ENCODE measurements around the gene SUCLA2. TPM values are rescaled to one million over a fixed set of nuclear protein-coding genes. Genes with fewer than 3 reads are reported as not detected.

The SUCLA2 gene
- total and polyA plus RNA-seq, 2 experiments from 2014 or later = 48.6 to 69.8 TPM

- no peaks in the 10 kb centered on the region for H3K9me2 ChIP-seq (ENCODE audit: insufficient read depth)
- 45 to 50% methylated on average over 2 of the region's 2 CpGs for WGBS, 2 experiments (ENCODE audit: low coverage in 1 of 2, low lambda C conversion rate in 2 of 2, missing lambda C conversion rate in 2 of 2)
- in situ Hi-C loops (cut with MboI) = no loop called here
- no peak for TF ChIP-seq EZH2 (IDR thresholded peaks at IDR 0.05; ENCODE audit: insufficient read depth, poor library complexity, severe bottlenecking)
- DNase-seq = no peak
- H4K20me1 ChIP-seq (ENCODE audit: insufficient read depth) = no peaks in the 10 kb centered on the region
- H3K27ac ChIP-seq = no peak overlapping the region
- peaks cover 6% of the 10 kb centered on the region; the same call in 1 of the 2 replicates for H3K79me2 ChIP-seq (ENCODE audit: insufficient read depth)
- H3K4me3 ChIP-seq = no peak overlapping the region
- H2AFZ ChIP-seq = no peak overlapping the region
- no peaks in the 10 kb centered on the region for H3K4me1 ChIP-seq (ENCODE audit: insufficient read depth)
- no peak overlapping the region for H3K4me2 ChIP-seq (ENCODE audit: unreplicated experiment)
- H3K9me3 ChIP-seq (ENCODE audit: low read depth) = no peaks in the 10 kb centered on the region
- H3K9ac ChIP-seq = no peak overlapping the region
- no peaks in the 10 kb centered on the region for H3F3A ChIP-seq (ENCODE audit: insufficient read depth)
- H3K36me3 ChIP-seq (ENCODE audit: low read depth) = no peaks in the 10 kb centered on the region; the same call in 1 of the 2 replicates
- no peaks in the 10 kb centered on the region for H3K27me3 ChIP-seq (replicated peaks; ENCODE audit: insufficient read depth)
Measured at GRCh38 chr13:48029859-48030258, 28.8 kb upstream of the SUCLA2 start.

DNA sequence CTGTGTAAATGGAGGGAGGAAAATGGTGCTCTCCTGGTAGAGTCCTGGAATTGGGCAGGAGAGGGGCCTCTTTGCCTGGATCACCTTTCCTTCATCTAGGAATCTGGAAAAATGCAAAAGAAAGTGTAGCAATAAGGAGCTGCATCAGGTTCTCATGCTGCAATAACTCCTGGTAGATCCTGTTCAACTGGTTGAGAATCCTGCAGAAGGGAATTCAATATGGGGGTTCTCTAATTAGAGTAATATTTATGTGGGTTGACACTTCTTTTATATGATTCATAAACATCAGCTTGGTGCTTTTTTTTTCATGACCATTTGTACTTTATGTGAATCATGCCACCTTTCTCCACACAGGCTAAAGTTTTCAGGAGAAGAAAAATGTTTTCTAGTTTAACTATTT, 27.0 kb upstream of the SUCLA2 start:
- no peaks in the 10 kb centered on the region for H3K4me1 ChIP-seq (ENCODE audit: insufficient read depth)
- H3K9me3 ChIP-seq (ENCODE audit: low read depth) = no peaks in the 10 kb centered on the region
- H3F3A ChIP-seq (ENCODE audit: insufficient read depth) = no peaks in the 10 kb centered on the region
- 0 out of 2 replicates have a peak, but pooled peaks cover 6% of the 10 kb centered on the region for H3K79me2 ChIP-seq (ENCODE audit: insufficient read depth)
- no peaks in the 10 kb centered on the region for H3K27me3 ChIP-seq (replicated peaks; ENCODE audit: insufficient read depth)
- DNase-seq = no peak
- in situ Hi-C loops (cut with MboI) = no loop called here
- no peak overlapping the region for H3K9ac ChIP-seq
- no peak overlapping the region for H2AFZ ChIP-seq
- no peak overlapping the region for H3K4me2 ChIP-seq (ENCODE audit: unreplicated experiment)
- no peaks in the 10 kb centered on the region for H3K9me2 ChIP-seq (ENCODE audit: insufficient read depth)
- TF ChIP-seq EZH2phosphoT487 (IDR thresholded peaks at IDR 0.05; ENCODE audit: insufficient read depth, low read depth) = no peak
- TF ChIP-seq EZH2 (IDR thresholded peaks at IDR 0.05; ENCODE audit: insufficient read depth, poor library complexity, severe bottlenecking) = no peak
- H3K4me3 ChIP-seq = no peak overlapping the region
- no peak overlapping the region for H3K27ac ChIP-seq
- H4K20me1 ChIP-seq (ENCODE audit: insufficient read depth) = no peaks in the 10 kb centered on the region
- H3K36me3 ChIP-seq (ENCODE audit: low read depth) = no peaks in the 10 kb centered on the region

- DNase-seq = no peak
- no peaks in the 10 kb centered on the region for H4K20me1 ChIP-seq (ENCODE audit: insufficient read depth)
- no peak overlapping the region for H3K4me2 ChIP-seq (ENCODE audit: unreplicated experiment)
- no peak overlapping the region for H3K4me3 ChIP-seq
- H3K9me2 ChIP-seq (ENCODE audit: insufficient read depth) = no peaks in the 10 kb centered on the region
- no peaks in the 10 kb centered on the region for H3K79me2 ChIP-seq (ENCODE audit: insufficient read depth)
- in situ Hi-C loops (cut with MboI) = no loop called here
- WGBS, 2 experiments (ENCODE audit: low coverage in 1 of 2, low lambda C conversion rate in 2 of 2, missing lambda C conversion rate in 2 of 2) = 97% methylated on average over 1 of the region's 1 CpG
- no peak overlapping the region for H3K27ac ChIP-seq
- no peaks in the 10 kb centered on the region for H3K4me1 ChIP-seq (ENCODE audit: insufficient read depth)
- no peak for TF ChIP-seq EZH2 (IDR thresholded peaks at IDR 0.05; ENCODE audit: insufficient read depth, poor library complexity, severe bottlenecking)
- no peak for TF ChIP-seq EZH2phosphoT487 (IDR thresholded peaks at IDR 0.05; ENCODE audit: insufficient read depth, low read depth)
- no peaks in the 10 kb centered on the region for H3K9me3 ChIP-seq (ENCODE audit: low read depth)
- no peaks in the 10 kb centered on the region for H3F3A ChIP-seq (ENCODE audit: insufficient read depth)
- H2AFZ ChIP-seq = no peak overlapping the region
- no peak overlapping the region for H3K9ac ChIP-seq
- no peaks in the 10 kb centered on the region for H3K27me3 ChIP-seq (replicated peaks; ENCODE audit: insufficient read depth)
- no peaks in the 10 kb centered on the region for H3K36me3 ChIP-seq (ENCODE audit: low read depth)
Measured at GRCh38 chr13:48019796-48020195, 18.7 kb upstream of the SUCLA2 start.

- no peak overlapping the region for H3K9ac ChIP-seq
- H3K4me3 ChIP-seq = no peak overlapping the region
- no peaks in the 10 kb centered on the region for H3K4me1 ChIP-seq (ENCODE audit: insufficient read depth)
- DNase-seq = no peak
- in situ Hi-C loops (cut with MboI) = no loop called here
- no peaks in the 10 kb centered on the region for H3K9me3 ChIP-seq (ENCODE audit: low read depth)
- no peaks in the 10 kb centered on the region for H3K27me3 ChIP-seq (replicated peaks; ENCODE audit: insufficient read depth)
- TF ChIP-seq EZH2 (IDR thresholded peaks at IDR 0.05; ENCODE audit: insufficient read depth, poor library complexity, severe bottlenecking) = no peak
- TF ChIP-seq EZH2phosphoT487 (IDR thresholded peaks at IDR 0.05; ENCODE audit: insufficient read depth, low read depth) = no peak
- WGBS, 2 experiments (ENCODE audit: low coverage in 1 of 2, low lambda C conversion rate in 2 of 2, missing lambda C conversion rate in 2 of 2) = 90 to 94% methylated on average over 2 of the region's 2 CpGs
- no peaks in the 10 kb centered on the region for H4K20me1 ChIP-seq (ENCODE audit: insufficient read depth)
- H3K9me2 ChIP-seq (ENCODE audit: insufficient read depth) = no peaks in the 10 kb centered on the region
- H3K79me2 ChIP-seq (ENCODE audit: insufficient read depth) = no peaks in the 10 kb centered on the region
- no peak overlapping the region for H3K27ac ChIP-seq
- H2AFZ ChIP-seq = no peak overlapping the region
- no peaks in the 10 kb centered on the region for H3K36me3 ChIP-seq (ENCODE audit: low read depth)
- H3K4me2 ChIP-seq (ENCODE audit: unreplicated experiment) = no peak overlapping the region
- H3F3A ChIP-seq (ENCODE audit: insufficient read depth) = no peaks in the 10 kb centered on the region
Measured at GRCh38 chr13:48018637-48019036, 17.6 kb upstream of the SUCLA2 start.

DNA sequence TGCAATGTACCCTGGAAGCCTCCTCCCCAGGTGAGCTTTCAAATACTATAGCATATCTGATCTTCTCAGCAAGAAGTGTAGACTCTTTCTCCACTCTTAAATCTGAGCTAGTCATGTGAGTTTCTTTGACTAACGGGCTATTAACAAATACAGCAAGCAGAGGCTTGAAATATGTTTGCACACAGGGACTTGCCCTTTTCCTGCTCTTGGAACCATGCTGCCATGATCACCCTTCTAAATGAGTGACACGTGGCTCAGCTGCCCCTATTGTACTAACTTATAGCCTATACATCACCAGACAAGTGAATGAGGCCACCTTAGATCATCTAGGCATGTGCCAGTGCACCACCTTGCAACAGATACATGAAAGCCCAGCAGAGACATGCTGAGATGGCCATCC, 13.3 kb upstream of the SUCLA2 start:
- Histone ChIP-seq H3K27ac (no peak overlapping the region), H3K4me2 (ENCODE audit: unreplicated experiment) (no peak overlapping the region), H3K36me3 (ENCODE audit: low read depth) (no peaks in the 10 kb centered on the region), H3K4me3 (no peak overlapping the region), H3K9me2 (ENCODE audit: insufficient read depth) (no peaks in the 10 kb centered on the region), H3K79me2 (ENCODE audit: insufficient read depth) (no peaks in the 10 kb centered on the region), H3K9ac (no peak overlapping the region), H3F3A (ENCODE audit: insufficient read depth) (peaks cover 6% of the 10 kb centered on the region; the same call in 1 of the 2 replicates), H3K4me1 (ENCODE audit: insufficient read depth) (peaks cover 6% of the 10 kb centered on the region), H2AFZ (no peak overlapping the region), H3K9me3 (ENCODE audit: low read depth) (no peaks in the 10 kb centered on the region), H3K27me3 (replicated peaks; ENCODE audit: insufficient read depth) (no peaks in the 10 kb centered on the region), H4K20me1 (ENCODE audit: insufficient read depth) (no peaks in the 10 kb centered on the region)
- no peak for DNase-seq
- in situ Hi-C loops (cut with MboI) = no loop called here
- WGBS, 2 experiments (ENCODE audit: low coverage in 1 of 2, low lambda C conversion rate in 2 of 2, missing lambda C conversion rate in 2 of 2) = 81 to 89% methylated on average over 2 of the region's 2 CpGs
- TF ChIP-seq EZH2 (IDR thresholded peaks at IDR 0.05; ENCODE audit: insufficient read depth, poor library complexity, severe bottlenecking) (no peak), EZH2phosphoT487 (IDR thresholded peaks at IDR 0.05; ENCODE audit: insufficient read depth, low read depth) (no peak)

Data from GM23248 (cell line).